22Rv1 (cell line): ENCODE results near the gene TXN.

Experiments used
- CTCF ChIP-seq: fragments of 450-650 bp; IDR thresholded peaks from 2 replicates; pipeline ENCODE4 v1.5.1; 2017; ENCODE audit warnings: mild to moderate bottlenecking
- ZFX ChIP-seq: fragments of 450-650 bp; IDR thresholded peaks from 2 replicates; pipeline ENCODE4 v1.6.1; 2017; ENCODE audit warnings: antibody characterized with exemption, borderline replicate concordance

GRCh38 chr9:110198357-110198756, 58.0 kb downstream of the TXN start:
- TF ChIP-seq CTCF (no peak), ZFX (no peak)
